Stimulated activated naive CD8-positive, alpha-beta T cell treated with anti-CD3 and anti-CD28 coated beads, Interleukin-15, Interleukin-2, amounts not matched to agents 100 U/mL and 50 U/mL, for 24 hours (primary cell): Measurements from ENCODE around the gene FRMPD2.
"Not testable (repeated sequence)": the region's sequence is repeated elsewhere in the genome, so short reads cannot be mapped to it uniquely, and the experiment has no call there.

Experiments
- ATAC-seq: fragments of 150-1000 bp; cut with Tn5 transposase; one replicate; pipeline ENCODE4 v1.10.0; 2021
- DNase-seq: peaks from one replicate; pipeline ENCODE4 v3.0.0; 2021

The FRMPD2 gene

GRCh38 chr10:48251525-48252353 lies 22.8 kb downstream of the FRMPD2 start:
- DNase-seq (no peak), ATAC-seq (no peak)

GRCh38 chr10:48251152-48251524 lies 23.4 kb downstream of the FRMPD2 start:
- DNase-seq (no peak), ATAC-seq (no peak)

DNA sequence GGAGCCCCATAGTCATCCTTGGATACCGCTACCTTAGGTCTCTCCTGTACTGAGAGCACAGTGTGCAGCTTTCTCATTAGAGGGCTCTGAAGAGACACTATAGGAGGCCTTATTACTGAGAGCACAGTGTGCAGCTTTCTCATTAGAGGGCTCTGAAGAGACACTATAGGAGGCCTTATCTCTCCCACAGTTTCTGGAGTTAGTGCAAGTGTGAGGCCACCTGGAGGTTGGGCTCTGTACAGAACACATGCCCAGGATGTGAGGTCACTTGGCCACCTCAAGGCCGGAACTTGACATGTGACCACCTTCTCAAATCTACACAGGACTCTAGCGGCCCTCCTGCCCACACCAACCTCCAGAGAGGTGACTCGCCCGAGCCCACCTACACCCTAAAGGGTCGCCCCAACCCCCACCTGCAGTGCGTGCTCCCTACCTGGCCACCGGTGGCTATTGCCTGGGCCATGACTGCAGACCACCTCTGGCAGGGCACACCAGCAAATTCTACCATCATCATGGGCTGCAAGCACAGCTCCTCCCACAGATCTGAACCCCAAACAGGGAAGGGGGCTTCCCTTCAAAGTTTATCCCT lies 24.6 kb downstream of the FRMPD2 start:
- DNase-seq = no peak
- ATAC-seq = no peak

DNA sequence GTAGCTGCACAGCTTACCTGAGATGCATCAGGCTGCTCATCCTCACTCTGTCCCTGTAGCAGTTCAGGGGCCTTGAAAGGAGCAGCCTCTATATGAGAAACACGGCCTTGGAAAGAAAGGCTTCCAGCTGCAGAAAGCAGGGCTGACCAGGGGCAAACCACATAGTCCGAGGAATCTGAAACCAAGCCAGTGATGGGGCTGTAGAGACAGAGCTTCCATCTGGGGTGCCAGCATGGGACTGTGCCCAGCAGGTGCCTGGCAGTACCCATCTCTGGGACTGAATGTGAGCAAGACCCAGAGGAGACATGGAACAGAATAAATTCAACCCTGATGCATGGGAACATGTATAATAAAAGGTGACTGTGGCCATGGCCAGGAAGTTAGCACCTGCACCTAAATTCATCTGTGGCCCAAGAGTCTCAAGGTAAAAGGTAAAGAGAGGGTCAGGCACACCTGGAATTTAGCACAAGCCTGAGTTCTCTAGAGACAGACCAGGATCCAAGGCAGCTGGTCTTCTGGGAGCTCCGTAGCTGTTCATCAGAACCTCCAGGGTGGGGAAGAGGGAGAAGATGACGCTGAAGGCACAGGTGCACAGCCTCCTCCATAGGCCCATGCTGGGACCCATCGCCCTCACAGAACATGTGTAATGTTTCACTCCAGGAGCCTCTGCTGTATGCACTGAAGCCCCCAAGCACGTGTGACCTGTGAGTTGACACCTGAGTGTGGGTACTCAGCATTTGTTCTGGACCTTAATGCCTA lies 25.3 kb downstream of the FRMPD2 start:
- ATAC-seq (no peak), DNase-seq (no peak)

DNA sequence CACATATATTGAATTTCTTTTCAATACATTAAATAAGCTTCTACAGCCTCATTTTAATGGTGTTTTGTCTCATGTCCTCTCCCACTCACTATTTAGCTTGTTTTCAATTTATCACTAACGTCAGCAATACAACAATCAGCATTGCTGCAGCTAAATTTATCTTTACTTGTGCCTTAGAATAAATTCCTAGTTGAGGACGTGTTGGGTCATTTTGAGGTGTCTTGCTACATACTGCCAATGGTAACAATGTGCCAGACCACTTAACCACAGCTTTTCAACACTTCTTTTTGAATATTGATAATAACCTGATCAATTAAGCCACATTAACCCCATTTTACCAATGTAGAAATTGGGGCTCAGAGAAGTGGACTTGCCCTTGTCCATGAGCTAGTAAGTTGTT lies 26.0 kb downstream of the FRMPD2 start:
- DNase-seq = no peak
- ATAC-seq = no peak

DNA sequence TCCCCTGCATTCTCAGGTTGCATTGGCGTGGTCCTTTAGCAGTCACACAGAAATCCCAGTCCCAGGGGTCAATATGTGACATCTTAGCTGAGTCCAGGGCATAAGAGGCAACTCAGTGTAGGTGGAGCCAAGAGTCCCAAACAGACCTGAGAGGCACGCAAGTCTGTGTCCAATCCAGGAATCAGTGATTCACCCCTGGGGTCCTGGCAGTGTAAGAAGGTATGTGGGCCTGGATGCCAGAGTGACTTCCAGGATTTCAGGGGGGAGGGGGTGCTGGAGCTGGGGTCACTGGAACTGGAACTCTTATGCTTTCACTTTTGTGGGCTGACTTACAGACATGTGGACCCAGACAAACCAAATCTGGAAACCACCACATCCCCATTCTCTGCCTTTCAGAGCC lies 26.8 kb downstream of the FRMPD2 start:
- no peak for ATAC-seq

GRCh38 chr10:48246501-48246900 lies 28.0 kb downstream of the FRMPD2 start:
- no peak for DNase-seq
- ATAC-seq = no peak

More for the DNA sequence above, 26.8 kb downstream of the FRMPD2 start:
- no peak for DNase-seq

GRCh38 chr10:48245977-48246376 lies 28.5 kb downstream of the FRMPD2 start:
- DNase-seq = no peak
- no peak for ATAC-seq

GRCh38 chr10:48243921-48244320 lies 30.6 kb downstream of the FRMPD2 start:
- not testable (repeated sequence) for DNase-seq, ATAC-seq

GRCh38 chr10:48243487-48243886 lies 31.0 kb downstream of the FRMPD2 start:
- DNase-seq (no peak), ATAC-seq (no peak)

GRCh38 chr10:48242171-48242904 lies 32.2 kb downstream of the FRMPD2 start:
- ATAC-seq = no peak
- DNase-seq = no peak

DNA sequence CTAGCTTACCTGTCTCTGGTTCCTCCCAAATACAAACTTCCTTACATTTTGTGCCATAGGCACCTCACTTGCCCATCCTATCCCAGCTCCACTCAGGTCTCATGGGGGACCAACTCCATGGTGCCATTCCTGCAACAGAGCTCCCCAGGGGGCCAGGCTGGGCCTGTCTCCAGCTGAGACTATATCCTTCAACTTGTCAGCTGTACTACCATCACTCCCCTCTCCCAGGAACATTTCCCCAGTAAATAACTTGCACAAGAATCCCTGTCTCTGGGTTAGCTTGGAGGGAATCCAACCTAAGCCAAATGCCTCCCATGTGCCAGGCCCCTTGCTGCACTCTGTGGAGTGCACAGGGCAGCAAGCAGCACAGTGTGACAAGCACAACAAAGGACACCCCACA lies 33.2 kb downstream of the FRMPD2 start:
- no peak for DNase-seq
- ATAC-seq = no peak

- ATAC-seq (no peak), DNase-seq (no peak)
These were observed 34.3 kb downstream of the FRMPD2 start for GRCh38 chr10:48240196-48240595.

GRCh38 chr10:48239618-48240017 lies 34.9 kb downstream of the FRMPD2 start:
- no peak for DNase-seq
- ATAC-seq = no peak

DNA sequence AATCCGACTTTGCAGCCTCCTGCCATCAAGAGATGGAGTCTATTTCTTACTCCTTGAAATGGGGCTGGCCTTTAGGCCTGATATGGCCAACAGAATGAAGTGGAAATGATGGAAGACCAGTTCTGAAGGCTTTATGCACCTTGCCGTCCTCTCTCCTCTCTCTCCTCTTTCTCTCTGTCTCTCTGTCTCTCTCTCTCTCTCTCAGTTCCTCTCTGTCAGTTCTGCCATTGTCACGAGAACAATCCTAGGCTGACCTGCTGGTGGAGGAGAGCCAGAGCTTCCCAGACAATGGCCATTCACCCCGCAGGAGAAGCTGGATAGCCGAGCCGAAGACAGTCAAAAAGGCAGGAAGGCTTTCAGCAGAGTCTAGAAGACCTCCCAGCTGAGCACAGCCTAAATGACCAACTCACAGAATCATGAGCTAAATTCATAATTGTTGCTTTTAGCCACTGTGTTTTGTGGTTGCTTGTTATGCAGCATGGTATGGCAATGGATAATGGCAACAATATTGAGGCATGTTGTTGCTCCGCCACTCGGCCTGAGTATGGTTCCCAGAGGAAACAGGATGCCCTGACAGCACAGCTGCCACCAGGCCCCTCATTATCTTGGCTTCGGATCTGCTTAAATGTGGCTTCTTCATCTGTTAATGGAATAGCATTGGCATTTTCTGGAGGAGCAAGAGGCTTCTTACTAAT lies 35.5 kb downstream of the FRMPD2 start:
- ATAC-seq (no peak), DNase-seq (no peak)

GRCh38 chr10:48237259-48238250 lies 36.9 kb downstream of the FRMPD2 start:
- no peak for ATAC-seq
- DNase-seq = no peak

DNA sequence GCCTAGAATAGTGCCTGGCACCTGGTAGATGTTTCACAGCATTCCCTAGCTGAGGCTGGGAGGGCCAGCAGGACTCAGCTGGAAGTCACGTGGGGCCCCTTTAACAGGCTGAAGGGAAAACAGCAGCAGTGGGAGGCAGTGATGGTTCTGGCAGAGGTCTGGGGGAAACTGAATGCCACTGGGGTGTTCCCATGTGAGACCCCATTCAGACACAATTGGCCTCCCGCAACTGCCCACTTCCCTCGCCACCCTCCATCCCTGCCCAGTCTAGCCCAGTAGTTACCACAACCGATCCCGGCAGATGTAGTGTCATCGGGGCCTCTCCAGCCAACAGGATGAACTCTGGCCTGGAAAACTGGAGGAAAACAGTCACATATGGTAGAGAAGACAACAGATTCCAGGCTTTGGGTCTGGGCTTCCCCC lies 38.3 kb downstream of the FRMPD2 start:
- DNase-seq = no peak
- ATAC-seq = no peak

DNA sequence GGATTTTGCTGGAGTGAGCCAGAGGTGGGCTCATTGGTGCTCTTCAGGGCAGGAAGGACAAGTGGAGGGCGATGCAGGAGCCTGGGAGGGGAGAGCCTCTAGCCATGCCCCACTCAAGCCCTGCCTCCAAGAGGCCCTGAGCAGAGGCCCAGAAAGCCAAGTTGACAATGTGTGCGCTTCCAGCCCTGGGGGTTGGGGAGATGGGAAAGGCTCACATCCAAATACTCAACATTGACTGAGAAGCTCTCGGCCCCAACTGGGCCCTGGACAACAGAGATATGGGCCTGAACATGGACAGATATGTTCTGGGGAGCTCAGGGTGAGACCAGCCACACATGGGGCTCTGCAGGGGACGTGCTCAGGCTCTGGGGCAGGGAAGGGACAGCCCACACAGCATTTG lies 39.0 kb downstream of the FRMPD2 start:
- DNase-seq (no peak), ATAC-seq (no peak)

DNA sequence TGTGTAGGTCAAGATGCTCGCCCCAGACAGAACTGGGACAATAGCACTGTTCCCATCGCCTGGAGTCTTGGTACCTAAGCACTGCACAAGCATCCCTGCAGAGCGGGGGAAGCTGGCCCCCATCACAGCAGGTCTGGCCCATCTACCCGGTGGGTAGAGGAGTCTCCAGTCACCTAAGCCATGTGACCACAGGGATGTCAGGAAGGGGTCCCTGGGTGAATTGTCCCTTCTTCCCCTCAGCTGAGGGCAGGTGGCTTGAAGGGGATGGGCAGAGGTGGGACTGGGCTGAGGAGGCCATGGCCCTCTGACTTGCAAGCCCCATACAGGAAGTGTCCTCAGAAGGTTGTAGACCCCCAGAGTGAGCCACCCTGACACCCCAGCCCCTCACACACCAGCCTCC lies 39.7 kb downstream of the FRMPD2 start:
- ATAC-seq (no peak), DNase-seq (no peak)

DNA sequence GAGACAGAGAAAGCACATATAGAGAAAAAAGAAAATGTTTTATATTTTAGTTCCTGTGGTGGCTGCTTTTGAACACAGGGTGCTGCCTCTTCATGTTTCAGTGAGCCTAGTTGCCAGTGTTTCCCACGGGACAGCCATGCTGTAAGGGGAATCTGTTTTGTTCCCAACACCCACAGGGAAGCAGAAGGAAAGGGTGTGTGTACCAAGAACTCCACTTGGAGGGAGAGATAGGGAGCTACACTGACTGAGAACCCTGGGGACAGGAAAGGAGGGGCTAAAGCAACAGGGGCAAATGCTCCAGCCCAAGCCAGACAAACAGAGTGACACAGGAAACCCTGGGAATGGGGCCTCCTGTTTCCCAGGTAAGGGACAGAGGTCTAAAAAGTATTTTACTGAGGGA lies 40.2 kb downstream of the FRMPD2 start:
- DNase-seq (no peak), ATAC-seq (no peak)

DNA sequence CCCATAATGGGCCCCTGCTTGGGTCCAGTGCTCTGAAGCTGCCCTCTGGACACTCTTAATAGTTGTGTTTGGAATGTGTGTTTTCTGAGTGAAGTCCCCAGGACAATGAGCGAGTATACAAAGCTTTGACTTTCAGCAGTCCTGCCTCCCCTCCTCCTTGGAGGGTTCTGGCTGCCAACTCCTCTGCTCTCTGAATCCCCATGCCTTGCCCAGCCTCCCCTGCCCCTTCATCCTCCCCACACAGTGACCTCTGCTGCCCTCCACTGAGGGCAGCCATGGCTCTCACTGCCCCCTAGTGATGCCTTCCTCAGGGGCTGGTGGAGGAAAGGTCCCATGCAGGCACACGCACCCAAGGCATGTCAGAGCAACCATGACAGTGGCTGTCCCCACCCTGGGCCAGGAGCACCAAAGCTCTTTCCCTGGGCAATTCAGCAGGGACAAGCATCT lies 40.9 kb downstream of the FRMPD2 start:
- DNase-seq (no peak), ATAC-seq (no peak)
